Measurements from ENCODE around the gene MARCHF6.

GRCh38 chr5:10393491-10393890 is 40.0 kb downstream of the MARCHF6 start:
- TF ChIP-seq CTCF (IDR thresholded peaks at IDR 0.05), result no peak
- no peak for TF ChIP-seq POLR2A (IDR thresholded peaks at IDR 0.05)

Measured in heart left ventricle (tissue), 13 donors.